GM08714 (cell line): ENCODE results near the gene SPDYE18.
"Not testable (repeated sequence)": the region's sequence is repeated elsewhere in the genome, so short reads cannot be mapped to it uniquely, and the experiment has no call there.

Experiments used
- H3K4me3 ChIP-seq: fragments of 200-500 bp; sonication (Bioruptor generic); 2 replicates; pipeline ENCODE4 v1.5.1; 2014; ENCODE audit warnings: mild to moderate bottlenecking, low read length, inconsistent platforms

The SPDYE18 gene, protein sequence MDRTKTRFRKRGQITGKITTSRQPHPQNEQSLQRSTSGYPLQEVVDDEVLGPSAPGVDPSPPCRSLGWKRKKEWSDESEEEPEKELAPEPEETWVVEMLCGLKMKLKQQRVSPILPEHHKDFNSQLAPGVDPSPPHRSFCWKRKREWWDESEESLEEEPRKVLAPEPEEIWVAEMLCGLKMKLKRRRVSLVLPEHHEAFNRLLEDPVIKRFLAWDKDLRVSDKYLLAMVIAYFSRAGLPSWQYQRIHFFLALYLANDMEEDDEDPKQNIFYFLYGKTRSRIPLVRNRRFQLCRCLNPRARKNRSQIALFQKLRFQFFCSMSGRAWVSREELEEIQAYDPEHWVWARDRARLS

DNA sequence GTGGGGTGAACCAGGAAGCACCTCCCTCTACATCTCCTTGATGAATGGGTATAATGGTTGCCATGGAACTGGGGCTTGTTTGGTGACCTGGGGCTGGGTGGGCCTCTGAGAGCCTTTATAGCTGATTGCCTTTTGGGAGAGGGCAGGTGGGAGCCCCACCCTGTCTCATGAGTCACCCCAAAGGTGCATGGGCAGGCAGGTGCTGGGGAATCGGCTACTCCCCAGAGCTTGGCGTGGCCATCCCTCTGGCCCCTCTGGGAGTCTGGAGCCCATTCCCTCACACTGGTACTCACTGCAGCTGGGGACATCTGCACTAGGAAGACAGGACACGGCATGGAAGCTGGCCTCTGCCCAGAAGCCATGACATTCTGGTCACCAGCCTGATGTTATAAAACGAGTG is at the start of gene SPDYE18:
Gene SPDYE18 (minus strand): TSS at position 2 of the 400 bp plus-strand sequence. CDS start 2,046 bp downstream, outside the sequence.
- not testable (repeated sequence) for H3K4me3 ChIP-seq

DNA sequence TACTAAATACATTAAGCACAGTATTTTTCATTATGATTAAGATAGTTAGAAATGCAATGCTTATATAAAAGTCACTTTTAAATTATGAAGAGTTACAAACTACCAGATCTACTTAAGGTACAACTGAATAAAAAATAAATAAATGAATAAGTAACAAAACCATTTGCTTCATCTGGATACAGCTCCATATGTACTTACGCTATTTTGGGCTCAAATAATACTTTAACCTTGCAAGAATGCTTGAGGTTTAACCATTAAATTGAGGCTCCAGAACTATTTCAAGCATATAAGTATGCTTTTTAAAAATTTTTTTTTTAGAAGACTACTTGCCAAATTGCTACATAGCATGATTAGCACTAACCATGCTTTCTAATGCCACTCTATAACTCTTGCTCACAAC is 46.0 kb upstream of the SPDYE18 start:
- H3K4me3 ChIP-seq, result not testable (repeated sequence)

DNA sequence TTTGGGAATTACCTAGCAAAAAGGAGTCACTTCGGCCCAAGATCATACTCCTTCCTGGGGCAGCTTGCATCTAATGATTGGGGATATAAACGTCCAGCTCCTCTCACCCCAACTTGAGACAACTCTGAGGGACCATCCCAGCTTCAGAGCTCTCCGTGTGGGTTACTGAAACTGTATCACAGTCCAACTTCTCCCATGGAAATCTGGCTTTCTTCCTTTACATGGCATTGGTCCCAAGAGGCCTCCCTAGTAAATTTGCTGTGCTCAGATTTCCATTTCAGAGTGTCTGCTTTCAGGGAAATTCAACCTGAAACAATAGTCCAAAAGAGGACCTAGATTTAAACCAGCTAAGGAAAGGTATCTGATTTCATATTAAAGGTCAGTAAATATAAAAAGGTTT is 45.3 kb upstream of the SPDYE18 start:
- not testable (repeated sequence) for H3K4me3 ChIP-seq

DNA sequence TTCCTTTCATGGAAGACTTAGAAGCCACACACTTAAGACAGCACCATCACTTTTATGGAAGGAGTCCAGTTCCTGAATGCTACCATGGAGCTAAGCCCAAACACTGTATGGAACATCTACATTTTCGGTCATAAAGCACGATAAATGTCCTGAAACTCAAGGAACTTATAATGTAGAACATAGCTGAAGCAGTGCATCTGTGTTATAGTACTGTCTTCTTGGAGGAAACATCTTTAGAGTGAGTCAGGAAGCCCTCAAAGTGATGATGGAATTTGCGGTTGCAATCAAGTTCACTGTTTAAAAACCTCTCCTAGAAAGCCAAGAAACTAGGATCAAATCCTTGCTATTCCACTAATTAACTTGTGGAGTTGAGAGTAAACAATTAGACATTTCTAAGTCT is 43.5 kb upstream of the SPDYE18 start:
- H3K4me3 ChIP-seq, result not testable (repeated sequence)

DNA sequence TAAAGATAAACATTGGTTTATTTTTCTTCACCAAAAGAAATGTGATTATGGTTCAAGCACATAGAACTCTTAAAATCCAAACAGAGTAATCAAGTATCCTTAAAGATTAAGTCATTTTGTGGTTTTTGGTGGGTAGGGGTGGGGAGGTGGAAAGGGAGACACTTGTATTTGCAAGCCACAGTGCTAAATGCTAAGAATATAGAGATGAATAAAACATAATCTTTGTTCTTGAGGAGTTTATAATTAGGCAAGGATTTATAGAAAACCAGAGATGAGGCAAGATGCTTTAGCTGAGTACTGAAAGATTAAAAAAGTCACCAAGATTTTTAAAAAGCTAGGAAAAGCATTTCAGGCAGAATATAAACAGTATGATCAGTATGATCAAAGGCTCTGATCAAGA is 40.3 kb upstream of the SPDYE18 start:
- H3K4me3 ChIP-seq, result not testable (repeated sequence)

DNA sequence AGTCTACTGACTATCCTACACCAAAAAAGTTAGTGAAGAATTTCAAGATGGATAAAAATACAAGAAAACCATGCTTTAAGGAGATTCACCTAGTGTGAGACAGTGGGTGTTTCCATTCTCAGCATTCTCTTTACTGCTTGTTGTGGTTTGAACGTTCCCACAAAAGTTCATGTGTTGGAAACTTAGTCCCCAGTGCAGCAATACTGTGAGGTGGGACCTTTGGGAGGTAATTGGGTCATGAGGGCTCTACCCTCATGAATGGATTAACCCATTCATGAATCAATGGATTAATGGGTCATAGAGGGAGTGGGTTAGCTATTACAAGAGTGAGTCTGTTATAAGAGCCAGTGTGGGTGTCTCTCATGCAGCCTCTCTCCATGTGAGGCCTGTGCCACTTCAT is 38.8 kb upstream of the SPDYE18 start:
- H3K4me3 ChIP-seq, result not testable (repeated sequence)

DNA sequence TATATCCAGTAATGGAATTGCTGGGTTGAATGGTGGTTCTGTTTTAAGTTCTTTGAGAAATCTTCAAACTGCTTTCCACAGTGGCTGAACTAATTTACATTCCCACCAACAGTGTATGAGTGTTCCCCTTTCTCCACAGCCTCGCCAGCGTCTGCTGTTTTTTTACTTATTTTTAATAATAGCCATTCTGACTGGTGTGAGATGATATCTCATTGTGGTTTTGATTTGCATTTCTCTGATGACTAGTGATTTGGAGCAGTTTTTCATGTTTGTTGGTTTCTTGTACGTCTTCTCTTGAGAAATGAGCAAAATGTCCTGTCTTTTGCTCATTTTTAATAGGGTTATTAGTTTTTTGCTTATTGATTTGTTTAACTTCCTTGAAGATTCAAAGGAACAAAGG is 38.1 kb upstream of the SPDYE18 start:
- not testable (repeated sequence) for H3K4me3 ChIP-seq

DNA sequence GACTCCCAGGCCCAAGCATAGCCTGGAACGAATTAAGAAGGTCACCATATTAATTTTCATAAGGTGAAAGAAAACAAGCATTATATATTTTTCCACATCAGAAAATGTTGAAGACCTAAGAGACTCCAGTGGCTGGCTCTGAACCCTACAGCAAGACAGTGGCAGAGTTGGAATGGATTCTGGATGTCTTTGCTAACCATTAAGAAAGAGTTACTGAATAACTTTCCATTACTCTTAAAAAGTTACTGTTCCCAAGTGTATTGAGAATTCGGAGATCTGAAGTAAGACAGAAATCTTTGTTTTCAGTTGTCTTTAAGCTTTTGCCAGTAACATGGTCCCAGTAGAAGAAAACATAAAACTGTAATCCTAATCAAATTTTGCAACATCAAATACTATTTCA is 29.9 kb upstream of the SPDYE18 start:
- H3K4me3 ChIP-seq, result not testable (repeated sequence)

DNA sequence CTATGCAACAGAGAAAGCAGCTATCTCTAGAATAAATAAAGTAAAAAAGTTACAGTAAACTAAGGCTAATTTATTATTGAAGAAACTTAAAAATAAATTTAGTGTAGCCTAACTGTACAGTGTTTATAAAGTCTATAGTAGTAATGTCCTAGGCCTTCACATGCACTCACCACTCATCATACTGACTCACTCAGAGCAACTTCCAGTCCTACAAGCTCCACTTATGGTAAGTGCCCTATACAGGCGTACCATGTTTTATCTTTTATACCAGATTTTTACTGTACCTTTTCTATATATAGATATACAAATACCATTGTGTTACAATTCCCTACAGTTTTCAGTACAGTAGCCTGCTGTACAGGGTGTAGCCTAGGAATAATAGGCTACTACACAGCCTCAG is 19.8 kb upstream of the SPDYE18 start:
- H3K4me3 ChIP-seq, result not testable (repeated sequence)

DNA sequence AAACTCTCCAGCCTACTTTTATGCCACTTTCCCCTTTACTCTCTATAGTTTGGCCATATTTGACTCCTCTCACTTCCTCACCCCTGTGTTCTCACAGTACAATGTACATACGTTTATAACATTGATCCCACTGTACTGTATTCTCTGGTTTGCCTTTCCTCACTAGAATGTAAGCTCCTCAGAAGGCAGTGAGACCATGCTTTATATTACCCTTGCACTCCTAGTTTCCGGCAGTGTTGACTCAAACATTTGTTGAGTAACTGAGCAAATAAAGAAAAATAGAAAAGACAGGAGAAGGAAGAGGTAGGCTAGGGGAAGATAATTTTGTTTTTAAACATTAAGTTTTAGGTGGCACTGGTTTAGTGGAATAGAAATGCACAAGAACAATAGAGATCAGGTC is 17.9 kb upstream of the SPDYE18 start:
- not testable (repeated sequence) for H3K4me3 ChIP-seq

DNA sequence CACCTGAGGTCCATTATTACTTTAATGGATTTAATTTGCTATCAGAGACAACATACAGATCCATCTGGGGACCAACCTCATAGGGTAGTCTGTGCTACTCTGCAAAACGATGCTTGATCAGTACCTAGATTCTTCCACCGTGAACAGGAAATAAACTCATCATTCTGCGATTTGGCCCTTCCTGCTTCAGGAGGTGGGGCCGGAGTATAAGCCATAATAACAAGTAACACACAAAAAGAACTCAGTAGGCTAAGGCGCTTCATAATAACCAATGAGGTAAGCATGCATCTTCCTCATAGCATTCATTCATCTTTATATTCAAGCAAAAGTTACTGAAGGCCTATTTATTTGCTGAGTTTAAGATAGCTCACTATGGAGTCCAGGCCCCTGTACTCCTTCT is 17.3 kb upstream of the SPDYE18 start:
- H3K4me3 ChIP-seq, result not testable (repeated sequence)

DNA sequence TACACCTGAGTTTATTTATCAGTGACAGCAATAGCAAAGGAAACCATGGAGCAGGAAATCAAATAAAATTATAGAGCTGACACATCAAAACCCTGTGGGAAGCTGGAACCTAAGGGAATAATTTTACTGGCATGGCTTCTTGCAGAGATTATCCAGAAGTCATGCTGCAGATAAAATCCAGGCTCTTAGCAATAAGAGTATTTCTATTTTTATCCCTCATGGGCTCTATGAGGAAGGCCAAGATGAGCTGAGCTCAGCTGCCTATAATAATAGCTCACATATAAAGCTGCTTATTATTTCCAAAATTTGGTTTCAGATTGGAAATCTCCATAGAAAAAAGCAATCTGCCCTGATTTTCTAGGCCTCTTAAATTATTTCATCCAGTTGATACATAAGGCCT is 16.8 kb upstream of the SPDYE18 start:
- H3K4me3 ChIP-seq, result not testable (repeated sequence)

DNA sequence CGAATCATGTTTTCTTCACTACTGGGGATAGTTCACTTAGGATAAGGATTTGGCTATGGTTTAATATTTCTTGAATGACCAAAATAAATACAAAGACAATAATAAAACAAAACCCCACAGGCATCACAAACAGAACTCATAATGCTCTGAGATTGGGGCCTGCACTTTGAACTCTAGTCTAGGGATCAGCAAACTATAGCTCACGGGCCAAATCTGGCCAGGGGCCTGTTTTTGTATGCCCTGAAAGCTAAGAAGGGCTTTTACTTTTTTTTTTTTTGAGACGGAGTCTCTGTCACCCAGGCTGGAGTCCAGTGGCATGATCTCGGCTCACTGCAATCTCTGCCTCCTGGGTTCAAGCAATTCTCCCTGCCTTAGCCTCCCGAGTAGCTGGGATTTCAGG is 14.7 kb upstream of the SPDYE18 start:
- not testable (repeated sequence) for H3K4me3 ChIP-seq

DNA sequence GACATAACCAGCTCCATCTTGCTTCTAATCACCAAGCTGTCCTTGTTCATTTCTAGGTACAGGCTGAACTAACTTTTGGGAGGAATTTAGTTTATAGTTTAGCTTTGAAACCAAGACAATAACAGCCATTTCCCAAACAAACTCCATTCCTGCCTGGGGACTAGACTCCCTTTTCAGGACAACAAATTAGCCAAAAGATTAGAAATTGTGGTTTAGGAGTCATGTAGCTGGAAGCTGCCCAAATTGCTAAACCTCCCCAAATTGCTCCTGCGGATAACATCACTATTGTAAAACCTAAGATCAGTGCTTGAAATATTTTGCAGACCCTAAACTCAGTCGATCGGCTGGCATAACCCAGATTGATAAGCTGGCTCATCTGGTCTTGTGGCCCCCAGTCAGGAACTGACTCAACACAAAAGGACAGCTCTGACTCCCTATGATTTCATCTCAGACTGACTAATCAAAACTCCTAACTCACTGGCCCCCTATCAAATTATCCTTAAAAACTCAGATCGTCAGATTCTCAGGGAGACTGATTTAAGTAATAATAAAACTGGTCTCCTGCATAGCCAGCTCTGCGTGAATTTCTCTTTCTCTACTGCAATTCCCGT is 12.5 kb upstream of the SPDYE18 start:
- H3K4me3 ChIP-seq, result not testable (repeated sequence)

DNA sequence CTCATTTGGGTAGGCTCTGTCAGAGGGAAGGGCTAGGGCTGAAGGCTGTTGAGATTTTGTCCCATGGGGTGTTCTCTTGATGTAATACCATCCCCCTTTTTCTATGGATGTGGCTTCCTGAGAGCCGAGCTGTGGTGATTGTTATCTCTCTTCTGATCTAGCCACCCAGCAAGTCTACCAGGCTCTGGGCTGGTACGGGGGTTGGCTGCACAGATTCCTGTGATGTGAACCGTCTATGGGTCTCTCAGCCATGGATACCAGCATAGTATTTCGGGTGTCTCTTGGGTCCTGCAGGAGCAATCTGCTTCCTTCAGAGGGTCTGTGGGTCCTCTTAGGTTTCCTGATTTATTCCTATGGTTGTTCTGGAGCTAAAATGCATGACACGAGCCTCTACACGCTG is 8.8 kb upstream of the SPDYE18 start:
- not testable (repeated sequence) for H3K4me3 ChIP-seq

DNA sequence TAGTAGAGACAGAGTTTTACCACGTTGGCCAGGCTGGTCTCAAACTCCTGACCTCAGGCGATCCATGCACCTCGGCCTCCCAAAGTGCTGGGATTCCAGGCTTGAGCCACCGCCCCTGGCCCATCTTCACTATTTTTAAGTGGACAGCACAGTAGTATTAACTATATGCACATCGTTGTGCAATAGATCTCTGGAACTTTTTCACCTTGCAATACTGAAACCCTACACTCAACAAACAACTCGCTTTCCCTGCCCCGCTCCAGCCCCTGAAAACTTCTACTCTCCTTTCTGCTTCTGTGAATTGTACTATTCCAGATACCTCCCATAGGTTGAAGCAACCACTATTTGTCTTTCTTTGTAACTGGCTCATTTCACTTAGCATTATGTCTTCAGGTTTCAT is 3.5 kb upstream of the SPDYE18 start:
- not testable (repeated sequence) for H3K4me3 ChIP-seq

DNA sequence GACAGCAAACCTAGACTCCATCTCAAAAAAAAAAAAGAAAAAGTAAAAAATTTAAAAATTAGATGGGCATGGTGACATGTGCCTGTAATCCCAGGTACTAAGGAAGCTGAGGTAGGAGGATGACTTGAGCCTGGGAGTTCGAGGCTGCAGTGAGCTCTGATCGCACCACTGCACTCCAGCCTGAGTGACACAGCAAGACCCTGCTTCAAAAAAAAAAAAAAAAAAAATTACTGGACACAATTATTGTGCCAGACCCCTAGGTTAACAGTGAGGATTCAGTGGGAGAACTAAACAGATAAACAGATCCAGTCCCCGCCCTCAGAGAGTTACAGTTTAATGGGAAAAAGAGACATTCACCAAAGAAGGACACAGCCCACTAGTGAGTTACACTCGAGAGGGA is 1.4 kb upstream of the SPDYE18 start:
- H3K4me3 ChIP-seq, result not testable (repeated sequence)

DNA sequence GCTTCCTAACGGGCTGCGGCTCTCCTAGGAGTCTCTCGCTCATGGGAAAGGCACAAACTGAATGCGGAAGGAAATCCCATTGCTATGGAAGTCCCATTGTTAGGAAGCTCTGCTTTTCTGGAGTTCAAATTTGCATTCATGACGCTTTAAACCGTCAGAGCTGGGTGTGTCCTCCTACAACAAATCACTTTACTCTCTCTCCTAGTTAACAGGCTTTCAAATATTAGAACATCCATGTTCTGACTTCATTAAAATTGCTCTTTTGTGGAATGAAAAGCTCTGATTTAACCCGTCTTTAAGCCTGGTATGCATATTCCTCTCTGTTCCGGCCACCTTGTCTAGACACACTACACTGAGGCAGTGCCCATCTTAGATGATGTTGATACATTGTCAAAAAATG is 30.1 kb downstream of the SPDYE18 start, which contains the start of gene SPDYE17:
Gene SPDYE17 (minus strand): TSS at position 101 of the 400 bp plus-strand sequence. CDS start 1,791 bp downstream, outside the sequence.
- not testable (repeated sequence) for H3K4me3 ChIP-seq

DNA sequence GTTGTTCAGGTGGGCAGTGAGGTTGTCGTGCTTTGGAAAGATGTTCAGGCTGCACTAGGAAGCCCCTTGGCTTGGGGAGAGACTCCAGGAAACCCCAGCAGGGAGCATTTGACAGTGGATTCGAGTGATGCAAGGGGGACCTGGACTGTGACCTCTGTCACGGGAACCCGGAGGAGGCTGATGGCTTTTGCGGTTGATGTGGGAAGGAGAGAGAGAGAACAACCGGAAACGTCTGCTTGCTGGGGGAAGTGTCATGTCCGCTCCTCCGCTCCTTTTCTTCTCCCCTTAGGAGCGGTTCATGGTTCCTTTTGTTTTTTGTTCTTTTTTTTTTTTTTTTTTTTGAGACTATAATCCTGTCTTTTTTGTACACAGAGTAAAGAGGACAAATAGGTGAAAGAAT is 36.0 kb downstream of the SPDYE18 start:
- H3K4me3 ChIP-seq, result not testable (repeated sequence)

DNA sequence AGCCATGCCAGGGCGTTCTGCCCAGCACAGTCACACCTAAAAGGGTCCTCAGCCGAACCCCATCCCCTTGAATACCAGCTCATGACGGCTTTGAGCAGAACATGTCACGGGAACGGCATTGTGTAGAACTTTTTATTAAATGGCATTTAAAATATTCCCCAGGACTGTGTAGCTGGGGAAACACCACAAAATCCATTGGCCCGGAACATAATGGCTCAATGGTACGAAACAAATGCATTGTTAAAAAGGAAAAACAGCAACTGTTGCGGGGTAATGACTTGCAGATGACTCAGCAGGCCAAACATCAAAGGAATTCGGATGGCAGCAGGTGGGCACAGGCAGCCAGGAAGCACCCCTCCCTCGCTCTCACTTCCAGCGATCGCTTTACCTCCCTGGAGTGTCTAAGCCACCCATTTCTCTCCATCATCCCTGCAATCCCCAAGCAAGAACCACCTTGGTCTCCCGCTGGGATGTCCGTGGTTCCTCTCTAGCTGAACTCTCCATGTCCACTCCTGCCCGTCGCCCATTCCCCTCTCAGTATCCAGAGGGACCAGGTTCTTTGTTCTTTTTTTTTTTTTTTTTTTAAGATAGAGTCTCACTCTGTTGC is 52.2 kb downstream of the SPDYE18 start:
- not testable (repeated sequence) for H3K4me3 ChIP-seq

DNA sequence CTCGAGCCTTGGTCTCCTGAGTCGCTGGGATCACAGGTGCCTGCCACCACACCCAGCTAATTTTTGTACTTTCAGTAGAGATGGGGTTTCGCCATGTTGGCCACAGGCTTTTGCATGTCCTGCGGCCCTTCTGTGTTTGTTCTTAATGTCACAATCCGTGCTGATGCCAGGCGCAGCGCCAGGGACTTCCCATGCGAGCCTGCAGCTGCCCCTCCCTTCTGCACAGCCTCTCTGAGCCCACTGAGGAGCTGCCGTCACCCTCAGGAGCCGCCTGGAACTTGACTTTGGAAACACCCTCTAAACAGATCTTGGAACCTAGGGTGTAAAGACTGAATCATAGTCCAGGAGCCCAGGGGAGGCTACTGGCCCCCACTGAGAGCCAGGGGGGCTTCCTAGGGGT is 54.4 kb downstream of the SPDYE18 start:
- not testable (repeated sequence) for H3K4me3 ChIP-seq
